LNCaP clone FGC (cell line): Measurements from ENCODE around the gene LILRB1.

ENCODE experiments used
- DNase-seq: peaks from one replicate; pipeline ENCODE4 v3.0.0-alpha.2; 2011; ENCODE audit warnings: low read depth
- H3K4me3 ChIP-seq: 2 replicates; pipeline ENCODE4 v1.5.1; 2011; ENCODE audit warnings: mild to moderate bottlenecking, low read depth, low read length, control low read depth
- CTCF ChIP-seq: IDR thresholded peaks from 2 replicates; pipeline ENCODE4 v1.5.1; 2012; ENCODE audit warnings: mild to moderate bottlenecking; ENCODE audit not compliant: control insufficient read depth, insufficient read depth; ENCODE audit errors: extremely low read depth

The LILRB1 gene

GRCh38 chr19:54684527-54684926, 54.2 kb downstream of the LILRB1 start:
- peak; percentile 43 for DNase-seq
- no peak for TF ChIP-seq CTCF
- H3K4me3 ChIP-seq = no peak overlapping the region
